HepG2 (cell line): ENCODE measurements around the gene HEATR5B. TPM values are rescaled to one million over a fixed set of nuclear protein-coding genes. Genes with fewer than 3 reads are reported as not detected.
A peak's percentile ranks its signal among the peaks of the same experiment; 100 is the strongest.

Experiments used
- ARNT2 ChIP-seq: sonication (generic); formaldehyde crosslinking; IDR thresholded peaks from 2 replicates; pipeline ENCODE4 v1.8.0; 2022; ENCODE audit warnings: mild to moderate bottlenecking, low read depth, missing genetic modification reagents, moderate library complexity
- ATF7 ChIP-seq, 2 experiments: fragments of 450-650 bp in 1 of 2; sonication (generic) in 1 of 2; formaldehyde crosslinking in 1 of 2; IDR thresholded peaks; 2 replicates each; pipeline versions ENCODE4 v1.4.0 to v1.6.1; 2016 to 2020; ENCODE audit warnings: antibody characterized with exemption in 1 of 2, mild to moderate bottlenecking in 1 of 2, missing genetic modification reagents in 1 of 2
- ELF3 ChIP-seq: IDR thresholded peaks from 2 replicates; pipeline ENCODE4 v1.6.1; 2016; ENCODE audit warnings: missing genetic modification reagents, missing compliant biosample characterization
- GTF2F1 ChIP-seq: fragments of 150-350 bp; IDR thresholded peaks from 2 replicates; pipeline ENCODE4 v1.6.1; 2014; ENCODE audit warnings: low read length
- PCBP1 ChIP-seq: fragments of 200-400 bp; formaldehyde crosslinking; IDR thresholded peaks from 2 replicates; pipeline ENCODE4 v1.6.1; 2017; ENCODE audit warnings: mild to moderate bottlenecking, low read depth, low read length, borderline replicate concordance
- ZNF296 ChIP-seq: sonication (generic); formaldehyde crosslinking; conservative IDR thresholded peaks from 2 replicates; pipeline ENCODE4 v1.5.0; 2020; ENCODE audit warnings: mild to moderate bottlenecking, missing genetic modification reagents
- ZNF331 ChIP-seq: sonication (generic); formaldehyde crosslinking; IDR thresholded peaks from 2 replicates; pipeline ENCODE4 v1.4.0; 2020; ENCODE audit warnings: missing genetic modification reagents
- ZNF547 ChIP-seq: sonication (generic); formaldehyde crosslinking; IDR thresholded peaks from 2 replicates; pipeline ENCODE4 v1.5.1; 2020; ENCODE audit warnings: mild to moderate bottlenecking, missing genetic modification reagents
- ZNF598 ChIP-seq: sonication (generic); formaldehyde crosslinking; IDR thresholded peaks from 2 replicates; pipeline ENCODE4 v1.5.1; 2020; ENCODE audit warnings: mild to moderate bottlenecking, missing genetic modification reagents, borderline replicate concordance
- ZNF687 ChIP-seq: sonication (generic); formaldehyde crosslinking; IDR thresholded peaks from 2 replicates; pipeline ENCODE4 v1.5.1; 2020; ENCODE audit warnings: mild to moderate bottlenecking, missing genetic modification reagents, moderate library complexity
- polyA plus RNA-seq, 8 experiments: library from polyadenylated mRNA; depleted of rRNA in 3 of 8; stranded (reverse) in 7 of 8; unstranded in 1 of 8; fragments of >200 nt; fragmentation: Illumina TruSeq in 4 of 8; extraction: Trizol in 4 of 8; gene quantifications; 2 replicates each; pipeline versions ENCODE4 v1.2.1 to v1.2.3, GENCODE V29; 2011 to 2016; ENCODE audit warnings: low read depth in 4 of 8, missing spikeins in 1 of 8, mixed read lengths in 1 of 8; ENCODE audit not compliant: insufficient read depth in 1 of 8
- total RNA-seq, 5 experiments: library from RNA; depleted of rRNA; stranded (reverse); fragments of >200 nt; fragmentation: Illumina TruSeq; extraction: Trizol; gene quantifications; 2 replicates each; pipeline ENCODE4 v1.2.3, GENCODE V29; 2016; ENCODE audit warnings: low read depth in 1 of 5
- TF ChIP-seq, protein P1 (sequence below): sonication (generic); formaldehyde crosslinking; IDR thresholded peaks from 2 replicates; pipeline ENCODE4 v1.9.0; 2021; ENCODE audit warnings: missing genetic modification reagents, mild to moderate bottlenecking, borderline replicate concordance
- TF ChIP-seq, protein P2 (sequence below): sonication (generic); formaldehyde crosslinking; IDR thresholded peaks from 2 replicates; pipeline ENCODE4 v1.5.1; 2020; ENCODE audit warnings: missing genetic modification reagents, mild to moderate bottlenecking, borderline replicate concordance
- TF ChIP-seq, protein P3 (sequence below): IDR thresholded peaks from 2 replicates; pipeline ENCODE4 v1.4.0; 2020; ENCODE audit warnings: mild to moderate bottlenecking, missing genetic modification reagents
- TF ChIP-seq, protein P4 (sequence below): sonication (generic); formaldehyde crosslinking; IDR thresholded peaks from 2 replicates; pipeline ENCODE4 v1.4.0; 2020; ENCODE audit warnings: low read depth, mild to moderate bottlenecking, missing genetic modification reagents

HEATR5B gene
- total and polyA plus RNA-seq, 2 of the 13 experiments (the other 11 are each of a cell fraction or from before 2014, with no cell fraction given), result 12.7 to 16.3 TPM

DNA sequence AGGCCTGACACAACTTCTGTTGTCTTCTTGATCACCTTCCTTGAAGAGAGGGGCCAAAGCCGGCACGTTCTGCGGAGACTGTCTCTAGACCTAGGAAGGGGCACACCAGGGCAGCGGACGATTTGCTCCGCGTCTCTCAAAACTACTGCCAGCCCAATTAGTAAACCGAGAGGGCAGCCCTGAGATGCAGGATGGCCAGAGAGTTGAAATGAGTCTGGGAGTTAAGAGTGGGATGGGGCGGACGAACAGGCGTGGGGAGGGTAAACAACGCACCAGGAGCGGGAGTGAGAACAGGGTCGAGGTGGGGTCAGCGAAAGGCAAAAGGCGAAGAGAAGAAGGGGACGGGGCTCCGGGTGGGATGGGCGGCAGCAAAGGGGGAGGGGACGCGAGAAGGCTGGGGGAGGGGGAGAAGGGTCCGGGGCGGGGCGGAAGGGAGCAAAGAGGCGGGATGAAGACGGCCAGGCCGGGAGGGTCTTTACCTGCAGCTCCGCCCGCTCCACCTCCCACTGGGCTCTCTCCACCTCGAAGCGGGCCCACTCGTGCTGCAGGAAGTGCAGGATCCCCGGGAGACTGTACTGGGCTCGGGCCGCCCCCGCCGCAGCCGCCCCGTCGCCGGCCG, 118.3 kb downstream of the HEATR5B start (continued):
- TF ChIP-seq ZNF687 (CRISPR knock-in tag) (no peak), ZNF598 (CRISPR knock-in tag) (0 out of 2 replicates have a peak, but pooled peaks have one; percentile 18), GTF2F1 (no peak), ZNF331 (CRISPR knock-in tag) (no peak), PCBP1 (0 out of 2 replicates have a peak, but pooled peaks have one; percentile 28), ELF3 (no peak), ATF7 (IDR thresholded peaks at IDR 0.05) (no peak), ATF7 (CRISPR knock-in tag; IDR thresholded peaks at IDR 0.05) (no peak), ARNT2 (0 out of 2 replicates have a peak, but pooled peaks have one; percentile 30), ZNF296 (0 out of 2 replicates have a peak, but pooled peaks have one; percentile 8), ZNF547 (no peak)
- TF ChIP-seq, protein P1, sequence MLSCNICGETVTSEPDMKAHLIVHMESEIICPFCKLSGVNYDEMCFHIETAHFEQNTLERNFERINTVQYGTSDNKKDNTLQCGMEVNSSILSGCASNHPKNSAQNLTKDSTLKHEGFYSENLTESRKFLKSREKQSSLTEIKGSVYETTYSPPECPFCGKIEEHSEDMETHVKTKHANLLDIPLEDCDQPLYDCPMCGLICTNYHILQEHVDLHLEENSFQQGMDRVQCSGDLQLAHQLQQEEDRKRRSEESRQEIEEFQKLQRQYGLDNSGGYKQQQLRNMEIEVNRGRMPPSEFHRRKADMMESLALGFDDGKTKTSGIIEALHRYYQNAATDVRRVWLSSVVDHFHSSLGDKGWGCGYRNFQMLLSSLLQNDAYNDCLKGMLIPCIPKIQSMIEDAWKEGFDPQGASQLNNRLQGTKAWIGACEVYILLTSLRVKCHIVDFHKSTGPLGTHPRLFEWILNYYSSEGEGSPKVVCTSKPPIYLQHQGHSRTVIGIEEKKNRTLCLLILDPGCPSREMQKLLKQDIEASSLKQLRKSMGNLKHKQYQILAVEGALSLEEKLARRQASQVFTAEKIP (CRISPR knock-in tag), result no peak
- TF ChIP-seq, protein P2, sequence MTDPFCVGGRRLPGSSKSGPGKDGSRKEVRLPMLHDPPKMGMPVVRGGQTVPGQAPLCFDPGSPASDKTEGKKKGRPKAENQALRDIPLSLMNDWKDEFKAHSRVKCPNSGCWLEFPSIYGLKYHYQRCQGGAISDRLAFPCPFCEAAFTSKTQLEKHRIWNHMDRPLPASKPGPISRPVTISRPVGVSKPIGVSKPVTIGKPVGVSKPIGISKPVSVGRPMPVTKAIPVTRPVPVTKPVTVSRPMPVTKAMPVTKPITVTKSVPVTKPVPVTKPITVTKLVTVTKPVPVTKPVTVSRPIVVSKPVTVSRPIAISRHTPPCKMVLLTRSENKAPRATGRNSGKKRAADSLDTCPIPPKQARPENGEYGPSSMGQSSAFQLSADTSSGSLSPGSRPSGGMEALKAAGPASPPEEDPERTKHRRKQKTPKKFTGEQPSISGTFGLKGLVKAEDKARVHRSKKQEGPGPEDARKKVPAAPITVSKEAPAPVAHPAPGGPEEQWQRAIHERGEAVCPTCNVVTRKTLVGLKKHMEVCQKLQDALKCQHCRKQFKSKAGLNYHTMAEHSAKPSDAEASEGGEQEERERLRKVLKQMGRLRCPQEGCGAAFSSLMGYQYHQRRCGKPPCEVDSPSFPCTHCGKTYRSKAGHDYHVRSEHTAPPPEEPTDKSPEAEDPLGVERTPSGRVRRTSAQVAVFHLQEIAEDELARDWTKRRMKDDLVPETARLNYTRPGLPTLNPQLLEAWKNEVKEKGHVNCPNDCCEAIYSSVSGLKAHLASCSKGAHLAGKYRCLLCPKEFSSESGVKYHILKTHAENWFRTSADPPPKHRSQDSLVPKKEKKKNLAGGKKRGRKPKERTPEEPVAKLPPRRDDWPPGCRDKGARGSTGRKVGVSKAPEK (CRISPR knock-in tag), result no peak
- TF ChIP-seq, protein P3, sequence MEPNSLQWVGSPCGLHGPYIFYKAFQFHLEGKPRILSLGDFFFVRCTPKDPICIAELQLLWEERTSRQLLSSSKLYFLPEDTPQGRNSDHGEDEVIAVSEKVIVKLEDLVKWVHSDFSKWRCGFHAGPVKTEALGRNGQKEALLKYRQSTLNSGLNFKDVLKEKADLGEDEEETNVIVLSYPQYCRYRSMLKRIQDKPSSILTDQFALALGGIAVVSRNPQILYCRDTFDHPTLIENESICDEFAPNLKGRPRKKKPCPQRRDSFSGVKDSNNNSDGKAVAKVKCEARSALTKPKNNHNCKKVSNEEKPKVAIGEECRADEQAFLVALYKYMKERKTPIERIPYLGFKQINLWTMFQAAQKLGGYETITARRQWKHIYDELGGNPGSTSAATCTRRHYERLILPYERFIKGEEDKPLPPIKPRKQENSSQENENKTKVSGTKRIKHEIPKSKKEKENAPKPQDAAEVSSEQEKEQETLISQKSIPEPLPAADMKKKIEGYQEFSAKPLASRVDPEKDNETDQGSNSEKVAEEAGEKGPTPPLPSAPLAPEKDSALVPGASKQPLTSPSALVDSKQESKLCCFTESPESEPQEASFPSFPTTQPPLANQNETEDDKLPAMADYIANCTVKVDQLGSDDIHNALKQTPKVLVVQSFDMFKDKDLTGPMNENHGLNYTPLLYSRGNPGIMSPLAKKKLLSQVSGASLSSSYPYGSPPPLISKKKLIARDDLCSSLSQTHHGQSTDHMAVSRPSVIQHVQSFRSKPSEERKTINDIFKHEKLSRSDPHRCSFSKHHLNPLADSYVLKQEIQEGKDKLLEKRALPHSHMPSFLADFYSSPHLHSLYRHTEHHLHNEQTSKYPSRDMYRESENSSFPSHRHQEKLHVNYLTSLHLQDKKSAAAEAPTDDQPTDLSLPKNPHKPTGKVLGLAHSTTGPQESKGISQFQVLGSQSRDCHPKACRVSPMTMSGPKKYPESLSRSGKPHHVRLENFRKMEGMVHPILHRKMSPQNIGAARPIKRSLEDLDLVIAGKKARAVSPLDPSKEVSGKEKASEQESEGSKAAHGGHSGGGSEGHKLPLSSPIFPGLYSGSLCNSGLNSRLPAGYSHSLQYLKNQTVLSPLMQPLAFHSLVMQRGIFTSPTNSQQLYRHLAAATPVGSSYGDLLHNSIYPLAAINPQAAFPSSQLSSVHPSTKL (CRISPR knock-in tag), result 0 out of 2 replicates have a peak, but pooled peaks have one; percentile 12
- TF ChIP-seq, protein P4, sequence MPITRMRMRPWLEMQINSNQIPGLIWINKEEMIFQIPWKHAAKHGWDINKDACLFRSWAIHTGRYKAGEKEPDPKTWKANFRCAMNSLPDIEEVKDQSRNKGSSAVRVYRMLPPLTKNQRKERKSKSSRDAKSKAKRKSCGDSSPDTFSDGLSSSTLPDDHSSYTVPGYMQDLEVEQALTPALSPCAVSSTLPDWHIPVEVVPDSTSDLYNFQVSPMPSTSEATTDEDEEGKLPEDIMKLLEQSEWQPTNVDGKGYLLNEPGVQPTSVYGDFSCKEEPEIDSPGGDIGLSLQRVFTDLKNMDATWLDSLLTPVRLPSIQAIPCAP (CRISPR knock-in tag), result no peak
